Middle frontal gyrus (tissue), 1 donor: ENCODE measurements around the gene ZNF827.
A peak's percentile ranks its signal among the peaks of the same experiment; 100 is the strongest.

Experiments
- DNase-seq: peaks from one replicate; pipeline ENCODE4 v3.0.0-alpha.2; 2015; ENCODE audit warnings: low spot score; ENCODE audit errors: extremely low spot score

Gene ZNF827

DNA sequence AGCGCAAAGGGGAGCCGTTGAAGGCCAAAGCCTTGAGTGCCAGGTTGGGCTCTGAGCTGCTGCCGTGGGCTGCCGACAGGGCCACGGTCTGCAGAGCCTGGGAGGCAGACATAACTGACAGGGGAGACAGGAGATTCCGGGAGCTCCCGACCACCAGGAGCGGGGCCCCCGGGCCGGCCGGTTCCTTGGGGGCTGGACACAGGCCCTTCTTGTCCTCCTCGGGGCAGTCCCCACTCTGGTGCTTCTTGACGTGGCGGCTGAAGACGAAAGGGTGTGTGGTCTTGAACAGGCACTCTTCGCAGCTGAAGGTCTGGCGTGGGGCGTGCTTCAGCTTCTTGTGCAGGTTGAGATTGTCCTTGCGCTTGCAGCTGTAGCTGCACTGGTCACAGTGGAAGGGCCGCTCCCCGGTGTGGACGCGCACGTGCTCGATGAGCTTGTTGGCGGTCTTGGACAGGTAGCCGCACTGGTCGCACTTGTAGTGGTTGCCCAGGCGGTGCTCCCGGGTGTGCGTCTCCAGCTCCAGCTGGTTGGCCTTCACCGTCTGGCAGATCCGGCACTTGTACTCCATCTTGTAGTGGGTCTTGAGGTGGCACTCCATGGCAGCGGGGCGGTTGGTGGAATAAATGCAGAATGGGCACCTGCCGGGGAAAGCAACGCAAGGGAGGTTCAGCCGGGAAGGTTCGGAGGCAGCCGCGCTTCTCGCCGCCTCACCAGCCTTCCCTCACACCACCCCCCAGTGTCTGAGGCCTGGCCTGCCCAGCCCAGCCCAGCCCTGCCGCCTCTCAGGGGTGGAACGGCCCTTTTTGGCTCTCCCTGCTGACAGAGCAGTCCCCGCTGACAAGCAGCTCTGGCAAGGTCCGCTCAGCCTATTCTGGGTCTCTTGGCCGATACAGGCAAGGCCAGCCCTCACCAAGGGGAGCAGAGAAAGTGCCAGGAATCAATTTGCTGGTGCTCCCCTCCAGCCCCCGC lies 177.4 kb downstream of the ZNF827 start:
- DNase-seq = no peak

DNA sequence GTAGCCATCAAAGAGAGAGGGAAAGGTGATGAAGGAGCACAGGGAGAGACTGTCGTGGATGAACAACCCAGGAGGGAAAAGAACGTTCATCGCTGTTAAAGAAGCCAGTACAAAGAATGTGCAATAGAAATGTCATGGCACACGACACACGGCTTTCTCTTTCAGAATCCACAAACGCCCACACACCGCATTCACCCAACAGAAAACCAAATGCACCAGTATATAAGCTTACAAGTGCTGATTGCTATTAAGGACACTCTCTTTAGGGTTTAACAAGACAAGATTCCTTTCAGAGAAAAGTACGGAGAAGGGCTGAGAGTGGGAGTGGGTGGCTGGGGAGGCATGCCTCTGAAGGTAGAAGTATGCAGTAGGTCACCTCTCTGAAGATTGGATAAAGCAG lies 178.4 kb downstream of the ZNF827 start:
- no peak for DNase-seq

DNA sequence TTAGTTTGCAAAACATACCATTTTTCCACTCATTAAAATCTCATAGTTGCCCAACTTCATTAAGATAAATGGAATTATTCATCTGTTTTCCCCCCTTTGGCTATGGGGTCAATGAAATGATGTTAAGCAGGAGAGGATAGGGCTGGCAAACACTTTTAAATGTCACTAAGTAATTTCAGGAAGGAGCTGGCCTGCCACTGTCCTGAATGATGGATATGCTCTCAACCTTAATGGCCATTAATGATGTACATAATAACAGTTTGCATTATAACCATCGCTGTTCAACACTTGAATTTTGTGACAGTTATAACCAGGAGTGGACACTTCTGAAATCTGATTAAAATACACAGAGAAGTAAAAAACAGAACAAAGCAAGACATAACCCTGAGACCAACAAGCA lies 181.4 kb downstream of the ZNF827 start:
- no peak for DNase-seq

DNA sequence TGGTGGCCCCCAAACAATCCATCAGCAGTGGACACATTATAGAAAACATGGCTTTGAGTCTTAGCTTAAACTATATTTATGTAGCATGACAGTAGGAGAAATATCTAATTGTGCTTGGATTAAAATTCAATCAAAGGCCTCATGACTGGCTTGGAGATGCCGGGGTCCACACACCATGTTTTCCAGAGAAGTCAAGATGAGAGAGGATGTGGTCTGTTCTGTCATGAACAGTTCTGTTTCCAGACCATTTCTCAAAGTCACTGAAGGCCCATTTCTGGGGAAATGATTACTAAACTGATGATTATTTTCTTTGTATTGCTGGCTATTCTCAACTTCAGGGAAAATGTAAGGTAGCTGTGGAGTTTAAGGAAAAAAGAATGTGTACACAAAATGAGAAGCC lies 182.4 kb downstream of the ZNF827 start:
- DNase-seq = no peak

DNA sequence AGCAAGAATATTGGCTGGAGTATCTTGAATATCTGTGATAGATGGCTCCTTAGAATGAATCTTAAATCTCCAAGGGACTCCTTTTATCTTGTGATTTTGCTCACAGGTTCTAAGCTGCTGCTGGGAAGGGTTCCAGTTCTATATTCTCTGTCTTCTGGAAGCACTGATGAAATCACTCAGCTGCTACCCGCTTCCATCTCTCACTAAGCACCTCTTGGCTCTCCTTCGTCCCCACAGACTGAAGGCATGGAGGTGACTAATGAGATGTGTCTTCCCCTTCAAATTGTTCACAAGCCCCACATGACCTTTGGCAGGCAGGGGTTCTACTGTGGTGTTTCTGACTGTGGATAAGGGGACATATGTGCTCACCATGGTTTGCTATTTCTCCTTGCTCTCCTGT lies 182.8 kb downstream of the ZNF827 start:
- no peak for DNase-seq

DNA sequence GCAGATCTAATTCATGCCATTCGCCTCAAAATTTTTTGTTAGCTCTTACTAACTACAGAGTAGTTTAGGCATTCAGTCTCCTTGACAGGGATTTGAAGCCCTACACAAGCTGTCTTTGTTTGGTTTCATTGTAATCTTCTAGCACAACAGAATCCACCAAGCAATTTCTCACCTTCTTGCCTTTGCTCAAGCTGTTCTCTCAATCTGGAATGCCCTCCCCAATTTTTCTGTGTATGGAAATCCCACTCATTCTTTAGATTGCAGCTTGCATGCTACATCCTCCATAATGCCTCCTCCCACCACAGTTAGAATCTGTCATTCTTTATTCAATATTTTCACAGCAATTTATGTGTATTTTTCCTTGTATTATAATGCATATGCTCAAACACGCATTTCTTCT lies 195.0 kb downstream of the ZNF827 start:
- no peak for DNase-seq

DNA sequence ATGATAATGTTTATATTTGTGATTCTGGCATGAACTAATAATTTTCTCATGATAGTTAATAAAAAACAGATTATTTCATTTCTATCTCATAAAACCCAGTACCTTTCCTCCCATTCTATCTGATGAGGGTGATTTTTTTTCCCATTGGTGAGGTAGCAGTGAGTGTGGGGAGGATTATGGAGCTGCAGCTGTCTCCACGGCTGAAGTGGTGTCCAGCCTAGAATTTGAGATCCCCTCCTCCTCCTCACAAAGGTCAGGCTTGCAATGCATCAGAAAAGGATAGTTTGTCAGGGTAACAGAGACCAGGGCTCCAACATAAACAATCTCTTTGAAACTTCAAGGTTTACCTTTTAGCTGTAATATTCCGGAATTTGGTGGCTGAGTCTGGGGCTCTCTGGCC lies 197.8 kb downstream of the ZNF827 start:
- no peak for DNase-seq

DNA sequence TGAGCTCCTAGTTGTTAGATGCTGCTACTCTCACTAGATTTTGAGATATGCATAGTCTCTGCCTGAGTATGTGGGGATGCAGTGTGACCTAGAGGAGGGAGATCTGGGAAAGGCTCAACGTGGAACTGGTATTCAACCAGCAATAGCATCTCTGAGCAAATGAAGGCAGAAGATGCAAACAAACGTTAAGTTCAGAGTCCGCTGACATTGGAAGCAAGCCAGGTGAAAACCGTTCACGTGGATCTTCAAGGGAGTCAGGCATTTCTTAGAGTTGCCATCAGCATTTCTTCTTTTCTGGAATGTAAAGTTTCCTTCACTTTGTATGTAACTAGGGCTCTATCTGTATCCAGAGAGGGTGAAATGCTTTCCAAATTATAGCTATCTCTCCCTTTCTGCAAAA lies 198.8 kb downstream of the ZNF827 start:
- DNase-seq = no peak

DNA sequence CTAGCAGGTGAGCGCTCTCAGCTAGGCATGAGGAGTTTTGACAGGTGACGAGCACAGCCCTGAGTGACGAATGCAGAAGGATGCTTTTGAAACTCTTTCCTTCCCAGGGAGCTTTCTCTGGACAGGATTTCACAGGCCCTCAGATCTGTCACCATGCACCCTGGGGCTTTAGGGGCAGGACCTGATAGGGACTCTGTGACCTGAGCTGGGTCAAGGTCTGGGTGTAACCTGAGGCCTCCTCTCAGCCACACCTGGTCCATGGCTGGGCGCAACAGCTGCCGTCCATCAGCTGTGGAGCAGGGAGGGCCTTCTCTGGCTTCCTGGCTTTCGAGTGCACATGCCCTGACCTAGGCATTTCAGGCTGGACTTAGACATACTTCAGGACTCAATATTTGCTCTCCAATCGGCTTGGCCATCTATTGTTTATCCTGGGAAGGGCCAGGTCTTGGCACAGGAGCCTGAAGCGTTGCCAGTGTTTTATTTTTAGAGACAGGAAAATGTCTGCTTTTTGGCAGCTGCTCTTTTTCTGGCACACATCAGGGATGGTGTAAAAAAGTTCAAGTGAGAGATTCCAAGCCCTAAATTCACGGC lies 202.3 kb downstream of the ZNF827 start:
- no peak for DNase-seq

DNA sequence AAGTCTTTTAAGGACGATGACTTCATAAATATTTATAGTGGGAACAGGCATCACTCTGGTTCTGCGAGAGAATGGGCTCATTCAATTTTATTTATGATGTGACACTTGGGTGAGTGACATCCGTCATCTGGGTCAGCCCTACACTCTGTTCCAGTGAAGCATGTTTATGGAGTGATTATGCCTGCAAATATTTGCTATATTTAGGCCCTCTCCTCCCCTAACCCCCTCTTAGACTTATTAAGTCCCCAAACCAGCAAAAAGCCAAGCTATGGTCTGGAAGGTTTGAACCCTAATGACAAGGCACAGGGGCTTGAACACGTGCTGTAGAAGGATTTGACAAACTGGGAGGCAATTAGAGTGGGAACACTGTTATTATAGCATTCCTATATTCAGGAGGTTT lies 202.8 kb downstream of the ZNF827 start:
- DNase-seq = no peak

DNA sequence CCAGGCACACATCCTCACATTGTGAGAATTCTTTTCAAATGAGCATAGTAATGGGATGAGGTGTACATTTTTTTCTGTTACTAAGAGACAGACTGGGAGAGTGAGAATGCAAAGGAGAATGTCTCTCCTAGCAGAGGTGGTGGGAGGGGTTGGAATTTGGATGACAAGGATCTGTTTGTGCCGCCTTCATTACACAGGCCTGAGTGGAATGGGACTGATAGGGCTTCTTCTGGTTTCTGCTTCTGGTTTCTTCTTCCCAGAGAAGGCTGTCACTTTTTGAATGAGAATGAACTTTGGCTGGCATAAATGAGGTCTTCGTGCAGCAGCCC lies 203.3 kb downstream of the ZNF827 start:
- no peak for DNase-seq

DNA sequence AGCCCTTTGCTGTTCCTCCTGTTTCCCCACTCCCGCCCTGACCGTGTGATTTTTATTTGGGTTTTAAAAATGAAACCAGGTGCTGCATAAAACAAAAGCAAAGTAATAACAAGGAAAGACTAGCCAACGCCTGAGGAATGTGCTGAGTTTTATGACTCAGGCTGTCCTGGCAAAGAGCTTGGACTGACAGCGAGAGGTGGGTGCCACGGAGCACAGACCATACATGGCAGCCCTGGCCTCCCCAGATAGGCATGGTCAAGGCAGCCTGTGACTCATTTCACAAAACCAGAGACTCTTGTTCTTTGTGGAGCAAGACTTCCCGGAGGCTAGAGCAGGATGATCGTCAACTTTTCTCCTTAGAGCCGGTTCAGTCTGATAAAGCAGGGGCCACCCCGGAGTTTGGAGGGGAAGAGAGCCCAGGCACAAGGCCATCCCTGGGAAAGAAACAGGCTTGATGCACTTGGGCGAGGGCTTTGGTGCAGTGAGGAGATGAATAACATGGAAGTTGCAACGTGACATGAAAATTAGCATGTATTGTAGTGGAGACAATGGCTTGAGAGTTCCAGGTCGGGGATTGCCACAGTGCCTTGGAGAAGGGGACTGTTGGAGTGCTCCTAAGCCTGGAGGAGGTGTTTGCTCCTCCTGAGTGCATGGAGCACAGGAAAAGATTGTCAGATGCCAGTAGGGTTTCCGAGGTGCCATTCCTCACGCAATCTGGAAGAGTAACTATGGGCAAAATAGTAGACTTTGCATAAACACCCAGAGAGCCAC lies 203.9 kb downstream of the ZNF827 start:
- DNase-seq = no peak

DNA sequence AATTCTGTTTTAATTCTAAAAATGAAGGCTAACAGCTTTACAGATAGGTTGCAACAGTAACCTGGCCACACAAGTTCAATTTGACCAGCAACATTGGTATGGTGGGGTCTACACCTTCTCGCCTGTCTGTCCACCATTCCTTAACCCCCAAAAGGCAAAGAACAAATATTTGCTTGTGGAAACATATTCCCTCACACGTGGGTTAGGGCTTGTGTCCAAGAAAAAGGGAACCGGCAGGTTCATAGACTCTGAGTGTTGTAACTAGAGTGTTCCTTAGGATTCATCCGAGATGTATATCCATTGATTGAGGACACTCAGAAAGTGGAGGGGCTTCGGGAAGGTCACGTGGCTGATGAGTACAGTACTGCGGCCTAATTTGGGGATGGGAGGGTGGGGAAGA lies 204.6 kb downstream of the ZNF827 start:
- no peak for DNase-seq

DNA sequence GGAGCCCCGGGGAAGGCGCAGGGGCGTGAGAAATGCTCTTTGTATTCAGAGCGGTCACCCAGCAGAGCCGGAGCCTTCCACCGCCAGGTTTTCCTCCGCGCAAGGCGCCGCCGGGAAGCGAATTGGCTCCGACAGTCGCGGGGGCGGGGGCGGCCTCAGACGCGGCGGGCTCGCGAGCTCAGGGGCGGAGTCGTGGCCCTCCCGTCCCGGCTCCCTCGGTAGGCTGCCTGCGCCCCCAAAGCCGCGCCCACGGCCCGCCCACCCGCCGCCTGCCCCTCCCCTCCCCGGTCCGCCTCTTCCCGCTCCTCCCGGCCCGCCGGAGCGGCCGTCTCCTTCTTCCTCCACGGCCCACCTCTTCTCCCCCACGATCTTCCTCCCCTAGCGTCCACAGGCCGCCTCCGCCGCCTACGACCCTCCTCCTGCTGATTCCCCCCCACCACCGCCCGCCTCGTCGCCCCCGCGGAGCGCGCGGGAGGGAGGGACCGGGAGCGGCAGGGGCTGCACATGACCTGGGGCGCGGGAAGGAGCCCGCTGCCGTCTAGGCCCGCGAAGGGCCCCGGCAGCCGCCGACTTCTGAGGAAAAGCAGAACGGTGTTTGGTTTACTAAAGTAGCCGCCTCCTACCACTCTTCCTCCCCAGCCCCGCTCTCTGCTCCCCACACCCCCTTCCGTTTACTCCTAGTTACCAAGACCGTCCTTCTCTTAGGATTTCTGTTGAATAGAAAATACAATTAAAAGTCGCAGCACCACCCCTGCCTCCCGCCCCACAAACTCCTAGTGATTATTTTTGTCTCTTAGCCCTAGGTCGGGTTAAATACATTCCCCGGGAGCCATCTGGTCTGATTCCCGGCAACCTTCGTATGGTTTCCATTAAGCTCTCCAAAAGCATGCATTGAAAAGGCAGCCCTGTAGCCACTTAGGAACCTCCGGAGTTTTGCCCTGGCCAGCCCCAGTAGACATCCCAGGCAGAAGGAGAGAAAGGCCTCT lies 205.4 kb downstream of the ZNF827 start:
- peak; percentile 87 for DNase-seq

DNA sequence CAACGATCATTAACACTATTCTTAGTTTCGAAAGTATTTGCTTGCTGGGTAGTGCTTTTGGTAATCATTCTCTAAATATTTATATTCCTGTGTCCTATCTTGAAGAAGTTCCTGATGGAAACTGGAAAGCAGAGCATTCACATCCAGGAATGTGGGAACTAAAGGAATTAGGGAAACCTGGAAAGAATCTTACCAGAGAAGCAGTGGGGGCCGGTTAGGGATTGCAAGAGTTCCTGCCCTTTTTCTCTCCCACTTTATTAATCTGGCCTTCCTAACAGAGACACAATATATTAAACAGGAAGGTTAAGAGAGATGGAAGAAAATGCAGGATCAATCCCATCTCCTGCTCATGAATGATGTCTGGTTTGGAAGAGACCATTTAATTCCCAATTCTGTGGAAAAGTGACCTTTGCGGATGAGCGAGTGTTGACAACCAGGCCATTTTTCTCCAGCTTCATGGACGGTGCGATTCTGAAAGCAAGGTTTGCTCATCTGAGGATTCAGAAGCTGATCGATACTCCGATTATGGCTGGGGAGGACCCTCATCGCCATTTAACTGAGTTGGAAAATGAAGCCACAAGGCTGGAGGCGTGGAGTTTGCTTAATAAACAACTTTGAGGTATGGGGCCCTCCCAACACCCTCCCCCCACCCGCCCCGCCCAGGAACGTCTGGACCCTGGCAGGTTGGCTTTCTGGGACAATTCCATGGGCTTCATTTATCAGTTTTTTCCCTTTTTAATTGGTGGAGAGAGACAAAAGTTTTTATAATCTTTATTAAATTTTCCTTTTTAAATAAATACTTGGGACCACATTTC lies 206.4 kb downstream of the ZNF827 start:
- no peak for DNase-seq

DNA sequence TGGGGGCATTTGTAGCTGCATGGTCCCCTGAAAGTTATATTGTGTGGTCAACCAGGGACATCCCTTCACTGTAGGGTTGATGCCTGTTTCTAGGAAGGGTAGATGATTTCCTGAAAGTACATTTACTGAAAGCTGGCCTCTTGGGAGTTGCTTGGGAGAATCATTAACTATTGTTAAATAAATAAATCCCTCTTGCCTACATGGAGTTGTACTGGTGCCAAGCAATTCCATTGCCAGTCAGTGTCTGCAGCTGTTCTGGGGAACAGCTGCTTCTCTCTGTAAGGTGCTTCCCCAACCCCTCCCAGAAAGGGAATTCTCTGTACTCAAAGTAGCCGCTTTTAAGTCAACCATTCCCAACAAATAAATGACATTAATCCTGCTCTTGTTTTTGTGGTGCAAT lies 207.6 kb downstream of the ZNF827 start:
- no peak for DNase-seq

DNA sequence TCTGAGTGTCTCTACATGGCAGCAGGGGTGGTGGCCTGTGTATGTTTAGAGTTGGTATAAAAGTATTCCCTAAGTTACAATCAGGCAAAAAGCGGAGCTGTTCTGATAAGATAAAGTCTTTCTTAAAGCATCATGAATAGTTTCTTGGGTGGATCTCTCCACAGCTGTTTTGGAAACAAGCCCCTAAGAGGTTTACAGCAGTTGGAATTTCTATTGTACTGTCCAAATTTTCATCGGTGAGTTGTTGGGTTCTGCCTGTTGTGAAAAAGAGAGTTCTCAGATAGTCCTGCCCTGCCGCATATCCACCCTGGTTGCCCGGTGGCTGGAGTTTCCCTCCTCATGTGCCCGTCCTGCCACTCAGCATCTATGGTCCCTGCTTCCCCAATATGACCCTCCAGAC lies 208.6 kb downstream of the ZNF827 start:
- no peak for DNase-seq

DNA sequence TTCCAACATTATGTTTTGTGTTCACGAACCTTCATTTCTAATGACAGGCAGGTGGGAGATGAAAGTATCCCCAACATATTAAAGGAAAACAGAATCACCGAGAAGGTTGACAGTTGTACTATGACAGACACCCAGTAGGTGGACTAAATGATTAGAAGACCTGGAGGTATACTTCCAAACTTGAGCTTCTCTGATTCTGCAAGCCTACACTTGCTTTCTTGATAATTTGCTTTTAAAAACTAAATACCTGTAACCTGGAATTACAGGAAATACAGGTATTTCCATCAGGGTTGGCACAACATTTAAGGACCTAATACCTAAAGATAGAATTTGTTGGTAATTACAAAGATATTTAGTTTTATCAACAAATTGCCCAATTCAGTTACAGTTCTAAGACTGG lies 215.3 kb downstream of the ZNF827 start:
- no peak for DNase-seq

DNA sequence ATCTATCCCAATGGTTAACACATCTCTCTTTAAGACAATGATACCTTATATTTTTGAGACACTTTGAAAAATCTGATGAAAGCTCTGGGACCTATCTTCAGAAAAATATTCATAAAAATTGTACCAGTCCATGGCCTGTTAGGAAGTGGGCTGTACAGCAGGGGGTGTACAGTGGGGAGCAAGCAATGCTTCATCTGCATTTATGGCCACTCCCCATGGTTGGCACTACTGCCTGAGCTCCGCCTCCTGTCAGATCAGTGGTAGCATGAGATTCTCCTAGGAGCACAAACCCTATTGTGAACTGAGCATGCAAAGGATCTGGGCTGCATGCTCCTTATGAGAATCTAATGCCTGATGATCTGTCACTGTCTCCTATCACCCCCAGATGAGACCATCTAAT lies 216.1 kb downstream of the ZNF827 start:
- DNase-seq = no peak

DNA sequence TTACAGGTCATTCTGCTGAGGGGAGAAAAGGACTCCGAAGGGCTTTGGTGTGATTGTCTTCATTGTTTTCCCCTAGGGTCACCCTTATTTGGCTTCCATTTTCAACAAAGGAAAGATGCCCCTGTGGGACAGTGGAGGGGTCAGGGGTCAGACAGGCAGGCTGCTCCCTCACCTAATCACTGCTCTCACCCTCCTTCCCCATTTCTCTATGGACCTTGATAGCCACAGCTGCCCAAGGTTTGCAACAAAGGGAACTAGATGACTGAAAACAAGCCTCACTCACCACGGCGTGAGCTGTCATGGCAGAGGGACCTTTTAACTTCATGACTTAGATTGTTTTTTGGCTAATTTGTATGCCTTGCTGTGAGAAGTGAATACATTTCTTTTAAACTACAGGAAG lies 218.0 kb downstream of the ZNF827 start:
- no peak for DNase-seq
